B cell (primary cell): ENCODE measurements around the gene SAA1. TPM values are rescaled to one million over a fixed set of nuclear protein-coding genes. Genes with fewer than 3 reads are reported as not detected.

Source experiments
- ATAC-seq: fragments of 200-7000 bp; cut with Tn5 transposase; one replicate; pipeline ENCODE4 v1.10.0; 2021; ENCODE audit warnings: low read depth, mild to moderate bottlenecking, moderate number of reproducible peaks, moderate library complexity
- CTCF ChIA-PET: fragments of 350-600 bp; sonication (Branson Sonifier 250); formaldehyde crosslinking; loops from one replicate; lab custom pipeline; 2021; ENCODE audit warnings: antibody characterized with exemption, inconsistent platforms; lab: Charles Lee
- POLR2A ChIA-PET: fragments of 350-600 bp; sonication (Branson Sonifier 250); formaldehyde crosslinking; loops from one replicate; lab custom pipeline; 2021; ENCODE audit warnings: antibody characterized with exemption; lab: Charles Lee
- DNase-seq: peaks from one replicate; pipeline ENCODE4 v3.0.0; 2013
- H2AFZ ChIP-seq: 2 replicates; pipeline ENCODE4 v1.6.1; 2012; ENCODE audit warnings: mild to moderate bottlenecking, low read depth, low read length; ENCODE audit not compliant: insufficient read depth, poor library complexity, severe bottlenecking
- H3K27ac ChIP-seq, 2 donors: 1 replicate in 1 of 2; 2 replicates in 1 of 2; pipeline ENCODE4 v1.5.1; 2012 to 2013; ENCODE audit warnings: low read length in 2 of 2, mild to moderate bottlenecking in 2 of 2, moderate library complexity in 1 of 2
- H3K27me3 ChIP-seq, 4 experiments: fragments of 200-600 bp in 1 of 4; sonication (generic) in 1 of 4; replicated peaks in 1 of 4; 1 replicate in 2 of 4; 2 replicates in 2 of 4; pipeline versions ENCODE4 v1.6.1 to v1.7.0; 2013 to 2016; ENCODE audit warnings: low read length in 3 of 4, mild to moderate bottlenecking in 2 of 4, mixed read lengths in 1 of 4, moderate library complexity in 1 of 4; ENCODE audit not compliant: insufficient read depth in 4 of 4, control insufficient read depth in 3 of 4; ENCODE audit errors: control extremely low read depth in 1 of 4
- H3K36me3 ChIP-seq, 2 experiments: replicated peaks in 1 of 2; 1 replicate in 1 of 2; 2 replicates in 1 of 2; pipeline versions ENCODE4 v1.6.1 to v1.7.1; 2013; ENCODE audit warnings: low read length in 1 of 2; ENCODE audit not compliant: insufficient read depth in 2 of 2, control insufficient read depth in 1 of 2; ENCODE audit errors: control extremely low read depth in 1 of 2, extremely low read depth in 1 of 2
- H3K4me1 ChIP-seq, 2 donors: fragments of 200-600 bp in 1 of 2; sonication (generic) in 1 of 2; 1 replicate in 1 of 2; 2 replicates in 1 of 2; pipeline versions ENCODE4 v1.5.1 to v1.6.1; 2013 to 2017; ENCODE audit warnings: low read length in 2 of 2; ENCODE audit not compliant: control insufficient read depth in 2 of 2, insufficient read depth in 2 of 2
- H3K4me2 ChIP-seq: replicated peaks from 2 replicates; pipeline ENCODE3; 2012; ENCODE audit warnings: mild to moderate bottlenecking, low read depth, low read length; ENCODE audit not compliant: poor library complexity, severe bottlenecking
- H3K4me3 ChIP-seq, 5 experiments: fragments of 200-600 bp in 1 of 5; sonication (generic) in 1 of 5; 1 replicate in 3 of 5; 2 replicates in 2 of 5; pipeline versions ENCODE4 v1.5.1 to v1.7.0; 2011 to 2016; ENCODE audit warnings: low read length in 4 of 5, mild to moderate bottlenecking in 4 of 5, low read depth in 2 of 5, control low read depth in 1 of 5, moderate library complexity in 1 of 5; ENCODE audit not compliant: insufficient read depth in 1 of 5; ENCODE audit errors: control extremely low read depth in 1 of 5, extremely low read depth in 1 of 5
- H3K79me2 ChIP-seq: fragments of 200-600 bp; sonication (generic); one replicate; pipeline ENCODE4 v1.6.0; 2016; ENCODE audit warnings: low read length; ENCODE audit not compliant: control insufficient read depth, insufficient read depth
- H3K9ac ChIP-seq: fragments of 200-600 bp; sonication (generic); 2 replicates; pipeline ENCODE4 v1.6.1; 2017; ENCODE audit warnings: mild to moderate bottlenecking, low read length, moderate library complexity
- H3K9me3 ChIP-seq, 3 donors: one replicate each; pipeline versions ENCODE4 v1.6.1 to v1.7.1; 2013; ENCODE audit warnings: low read length in 2 of 3; ENCODE audit not compliant: control insufficient read depth in 2 of 3, insufficient read depth in 1 of 3; ENCODE audit errors: control extremely low read depth in 1 of 3
- H4K20me1 ChIP-seq: 2 replicates; pipeline ENCODE4 v1.6.0; 2012; ENCODE audit warnings: mild to moderate bottlenecking, low read length; ENCODE audit not compliant: insufficient read depth, control insufficient read depth, poor library complexity, severe bottlenecking
- H3K27ac Mint-ChIP-seq: one replicate; pipeline ENCODE4 v1.8.0; 2021; ENCODE audit warnings: mixed read lengths
- H3K27me3 Mint-ChIP-seq: one replicate; pipeline ENCODE4 v1.8.0; 2021; ENCODE audit warnings: mixed read lengths
- H3K4me1 Mint-ChIP-seq: one replicate; pipeline ENCODE4 v1.8.0; 2021; ENCODE audit warnings: mixed read lengths
- H3K4me3 Mint-ChIP-seq: one replicate; pipeline ENCODE4 v1.8.0; 2021; ENCODE audit warnings: mixed read lengths
- H3K9me3 Mint-ChIP-seq: one replicate; pipeline ENCODE4 v1.8.0; 2022; ENCODE audit warnings: mixed read lengths; ENCODE audit not compliant: insufficient read depth
- EZH2 ChIP-seq: IDR thresholded peaks from 2 replicates; pipeline ENCODE4 v1.6.1; 2012; ENCODE audit warnings: borderline replicate concordance, low read depth, mild to moderate bottlenecking, moderate library complexity, low read length; ENCODE audit not compliant: insufficient read depth, poor library complexity, severe bottlenecking
- WGBS: methylation state at CpG from one replicate; pipeline ENCODE4 v1.1.5; 2013; ENCODE audit warnings: missing lambda C conversion rate; ENCODE audit not compliant: insufficient coverage; 5-methylcytosine and 5-hydroxymethylcytosine counted together
- intact Hi-C: fragments of 100-400 bp; cut with micrococcal nuclease; formaldehyde crosslinking; loops from one replicate; pipeline ENCODE4 v1.10.0; 2022
- polyA plus RNA-seq: library from polyadenylated mRNA; depleted of rRNA; stranded (reverse); fragments of >200 nt; gene quantifications from 2 replicates; pipeline ENCODE4 v1.2.3, GENCODE V29; 2012
- total RNA-seq, 2 donors: library from RNA; stranded (reverse); fragments of 120-200 nt in 1 of 2; gene quantifications; 1 replicate in 1 of 2; 2 replicates in 1 of 2; pipeline versions ENCODE4 v1.2.3 to v1.2.4, GENCODE V29; 2013 to 2022
- TF ChIP-seq, protein P1 (sequence below): fragments of 200-600 bp; IDR thresholded peaks from one replicate; pipeline ENCODE4 v1.8.0; 2022; ENCODE audit warnings: antibody characterized with exemption, mild to moderate bottlenecking

SAA1 gene
- total and polyA plus RNA-seq, 2 donors (not counting 1 experiment from before 2014, with no cell fraction given) = not detected

DNA sequence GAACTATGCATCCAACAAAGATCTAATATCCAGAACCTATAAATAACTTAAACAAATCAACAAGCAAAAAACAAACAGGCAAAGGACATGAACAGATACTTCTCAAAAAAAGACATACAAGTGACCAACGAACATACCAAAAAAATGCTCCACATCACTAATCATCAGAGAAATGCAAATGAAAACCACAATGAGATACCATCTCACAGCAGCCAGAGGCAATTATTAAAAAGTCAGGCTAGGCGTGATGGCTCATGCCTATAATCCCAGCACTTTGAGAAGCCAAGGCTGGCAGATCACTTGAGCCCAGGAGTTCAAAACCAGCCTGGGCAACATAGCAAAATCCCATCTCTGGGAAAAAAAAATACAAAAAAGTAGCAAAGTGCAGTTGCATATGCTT is 40.2 kb upstream of the SAA1 start:
- Histone ChIP-seq H2AFZ (no peak overlapping the region), H3K4me1 (peaks cover 23 to 30% of the 10 kb centered on the region in 2 donors), H3K36me3 (no peaks in the 10 kb centered on the region), H4K20me1 (no peaks in the 10 kb centered on the region), H3K4me3 (no peak overlapping the region), H3K27me3 (no peaks in the 10 kb centered on the region), H3K9me3 (peaks cover 0 to 8% (median 2%) of the 10 kb centered on the region in 3 donors), H3K9ac (no peak overlapping the region), H3K79me2 (no peaks in the 10 kb centered on the region), H3K27ac (no peak overlapping the region), H3K4me2 (peak overlapping the region; percentile 28)
- WGBS = 0% methylated on average over 1 of the region's 2 CpGs
- no peaks in the 10 kb centered on the region for H3K9me3 Mint-ChIP-seq
- H3K27ac Mint-ChIP-seq = no peak overlapping the region
- no peaks in the 10 kb centered on the region for H3K27me3 Mint-ChIP-seq
- intact Hi-C loops = no loop called here
- H3K4me1 Mint-ChIP-seq = peaks cover 17% of the 10 kb centered on the region
- ChIA-PET POLR2A (no interaction called here), CTCF (interaction anchor here (1.7 kb wide), 1 partner anchor 18 kb away, joined by 4 read pairs; no protein-coding TSS in a partner anchor)
- H3K4me3 Mint-ChIP-seq = no peak overlapping the region
- TF ChIP-seq, protein P1, sequence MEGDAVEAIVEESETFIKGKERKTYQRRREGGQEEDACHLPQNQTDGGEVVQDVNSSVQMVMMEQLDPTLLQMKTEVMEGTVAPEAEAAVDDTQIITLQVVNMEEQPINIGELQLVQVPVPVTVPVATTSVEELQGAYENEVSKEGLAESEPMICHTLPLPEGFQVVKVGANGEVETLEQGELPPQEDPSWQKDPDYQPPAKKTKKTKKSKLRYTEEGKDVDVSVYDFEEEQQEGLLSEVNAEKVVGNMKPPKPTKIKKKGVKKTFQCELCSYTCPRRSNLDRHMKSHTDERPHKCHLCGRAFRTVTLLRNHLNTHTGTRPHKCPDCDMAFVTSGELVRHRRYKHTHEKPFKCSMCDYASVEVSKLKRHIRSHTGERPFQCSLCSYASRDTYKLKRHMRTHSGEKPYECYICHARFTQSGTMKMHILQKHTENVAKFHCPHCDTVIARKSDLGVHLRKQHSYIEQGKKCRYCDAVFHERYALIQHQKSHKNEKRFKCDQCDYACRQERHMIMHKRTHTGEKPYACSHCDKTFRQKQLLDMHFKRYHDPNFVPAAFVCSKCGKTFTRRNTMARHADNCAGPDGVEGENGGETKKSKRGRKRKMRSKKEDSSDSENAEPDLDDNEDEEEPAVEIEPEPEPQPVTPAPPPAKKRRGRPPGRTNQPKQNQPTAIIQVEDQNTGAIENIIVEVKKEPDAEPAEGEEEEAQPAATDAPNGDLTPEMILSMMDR = no peak
- no peak for TF ChIP-seq EZH2
- ATAC-seq (no peak), DNase-seq (no peak)

DNA sequence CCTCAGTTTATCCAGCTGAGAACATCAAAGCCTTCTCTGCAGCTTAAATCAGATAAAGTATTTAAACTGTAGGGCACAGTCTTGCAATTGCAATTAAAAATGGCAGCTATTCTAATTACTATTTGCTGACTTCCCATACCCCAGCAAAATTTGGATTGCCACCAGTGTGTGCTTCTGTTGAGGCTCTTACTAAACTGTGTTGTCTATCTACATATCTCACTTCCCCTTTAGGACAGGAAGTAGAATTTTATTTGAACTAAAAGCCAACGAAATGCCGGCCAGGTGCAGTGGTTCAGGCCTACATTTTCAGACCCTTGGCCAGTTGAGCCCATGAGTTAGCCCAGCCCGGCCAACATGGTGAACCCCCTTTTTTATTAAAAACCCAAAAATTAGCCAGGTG is 36.6 kb upstream of the SAA1 start:
- Mint-ChIP-seq H3K9me3 (no peaks in the 10 kb centered on the region), H3K4me3 (peak overlapping the region; percentile 37), H3K27me3 (peaks cover 3% of the 10 kb centered on the region), H3K4me1 (peaks cover 17% of the 10 kb centered on the region), H3K27ac (peak overlapping the region; percentile 75)
- DNase-seq = peak; percentile 60
- Histone ChIP-seq H3K27me3 (no peaks in the 10 kb centered on the region), H3K79me2 (no peaks in the 10 kb centered on the region), H3K4me1 (peaks cover 23 to 30% of the 10 kb centered on the region in 2 donors), H3K27ac (peak overlapping the region; percentile 25 to 61), H3K9me3 (peaks cover 0 to 2% (median 0%) of the 10 kb centered on the region in 3 donors), H2AFZ (peak overlapping the region; percentile 58), H3K4me2 (peak overlapping the region; percentile 58), H4K20me1 (no peaks in the 10 kb centered on the region), H3K36me3 (no peaks in the 10 kb centered on the region), H3K9ac (no peak overlapping the region), H3K4me3 (no peak overlapping the region)
- WGBS = no CpG with 5 or more reads among the region's 3 CpGs
- ChIA-PET CTCF (interaction anchor here (1.6 to 2.7 kb wide), 2 partner anchors 14 to 15 kb away, joined by 4 to 10 read pairs; no protein-coding TSS in a partner anchor), POLR2A (no interaction called here)
- peak; percentile 87 for ATAC-seq
- intact Hi-C loops = no loop called here
- TF ChIP-seq, protein P1 = no peak
